Common myeloid progenitor, CD34-positive (primary cell): ENCODE data around the gene CHTF18.

Source experiments
- CTCF ChIA-PET: fragments of 350-600 bp; sonication (Branson Sonifier 250); formaldehyde crosslinking; loops from one replicate; lab custom pipeline; 2021; ENCODE audit warnings: antibody characterized with exemption; lab: Charles Lee
- POLR2A ChIA-PET: fragments of 350-600 bp; sonication (Branson Sonifier 250); formaldehyde crosslinking; loops from one replicate; lab custom pipeline; 2021; ENCODE audit warnings: antibody characterized with exemption; lab: Charles Lee
- DNase-seq, 3 donors: peaks; one replicate each; pipeline versions ENCODE4 v3.0.0 to v3.0.0-alpha.2; 2013
- H3K27ac ChIP-seq, 2 experiments: 1 replicate in 1 of 2; 2 replicates in 1 of 2; pipeline ENCODE4 v1.7.0; 2013; ENCODE audit warnings: inconsistent platforms in 2 of 2, low read length in 2 of 2, mild to moderate bottlenecking in 2 of 2, low read depth in 1 of 2, moderate library complexity in 1 of 2; ENCODE audit not compliant: severe bottlenecking in 2 of 2, insufficient read depth in 1 of 2, poor library complexity in 1 of 2
- H3K27me3 ChIP-seq, 5 experiments: replicated peaks in 2 of 5; 1 replicate in 3 of 5; 2 replicates in 2 of 5; pipeline versions ENCODE4 v1.6.1 to v1.7.0; 2013; ENCODE audit warnings: low read length in 4 of 5, mild to moderate bottlenecking in 2 of 5, moderate library complexity in 2 of 5, inconsistent platforms in 1 of 5; ENCODE audit not compliant: insufficient read depth in 5 of 5, control insufficient read depth in 4 of 5
- H3K36me3 ChIP-seq, 4 experiments: 1 replicate in 2 of 4; 2 replicates in 2 of 4; pipeline versions ENCODE4 v1.6.1 to v1.7.0; 2013; ENCODE audit warnings: low read length in 3 of 4, control low read depth in 1 of 4, mild to moderate bottlenecking in 1 of 4; ENCODE audit not compliant: control insufficient read depth in 4 of 4, insufficient read depth in 4 of 4
- H3K4me1 ChIP-seq, 4 experiments: 1 replicate in 3 of 4; 2 replicates in 1 of 4; pipeline versions ENCODE4 v1.6.1 to v1.7.1; 2013; ENCODE audit warnings: low read length in 3 of 4, mild to moderate bottlenecking in 3 of 4, control low read depth in 1 of 4, inconsistent platforms in 1 of 4, moderate library complexity in 1 of 4; ENCODE audit not compliant: control insufficient read depth in 4 of 4, insufficient read depth in 4 of 4; ENCODE audit errors: control extremely low read depth in 1 of 4
- H3K4me3 ChIP-seq, 7 experiments: 1 replicate in 4 of 7; 2 replicates in 3 of 7; pipeline versions ENCODE4 v1.5.1 to v1.7.0; 2013; ENCODE audit warnings: mild to moderate bottlenecking in 7 of 7, low read length in 6 of 7, moderate library complexity in 6 of 7, inconsistent platforms in 2 of 7, low read depth in 2 of 7, control low read depth in 1 of 7; ENCODE audit not compliant: insufficient read depth in 4 of 7, control insufficient read depth in 1 of 7; ENCODE audit errors: extremely low read depth in 1 of 7
- H3K9me3 ChIP-seq, 5 experiments: 1 replicate in 4 of 5; 2 replicates in 1 of 5; pipeline versions ENCODE4 v1.6.1 to v1.7.1; 2013; ENCODE audit warnings: low read length in 4 of 5, mild to moderate bottlenecking in 2 of 5, inconsistent platforms in 1 of 5, low read depth in 1 of 5, moderate library complexity in 1 of 5; ENCODE audit not compliant: control insufficient read depth in 4 of 5, insufficient read depth in 2 of 5; ENCODE audit errors: control extremely low read depth in 1 of 5
- WGBS: methylation state at CpG from one replicate; pipeline ENCODE4 v1.1.5; 2013; ENCODE audit not compliant: insufficient coverage; 5-methylcytosine and 5-hydroxymethylcytosine counted together

Gene CHTF18

GRCh38 chr16:822909-823297 is 34.5 kb downstream of the CHTF18 start:
- 100% methylated on average over 3 of the region's 9 CpGs for WGBS
- CTCF ChIA-PET, result no interaction called here
- POLR2A ChIA-PET, result no interaction called here

GRCh38 chr16:824194-824593 is 35.8 kb downstream of the CHTF18 start:
- ChIA-PET POLR2A (no interaction called here), CTCF (no interaction called here)
- H3K4me3 ChIP-seq, result no peak overlapping the region
- H3K27me3 ChIP-seq, result peaks cover 0 to 20% (median 0%) of the 10 kb centered on the region in 5 experiments
- no peak overlapping the region for H3K27ac ChIP-seq
- H3K9me3 ChIP-seq, result no peaks in the 10 kb centered on the region
- 93% methylated on average over 22 of the region's 22 CpGs for WGBS
- no peak for DNase-seq
- H3K4me1 ChIP-seq, result peaks cover 3 to 23% (median 9%) of the 10 kb centered on the region in 4 experiments
- H3K36me3 ChIP-seq, result no peaks in the 10 kb centered on the region

More at GRCh38 chr16:822909-823297, 34.5 kb downstream of the CHTF18 start:
- Histone ChIP-seq H3K36me3 (no peaks in the 10 kb centered on the region), H3K27me3 (peaks cover 0 to 30% (median 2%) of the 10 kb centered on the region in 5 experiments), H3K9me3 (peaks cover 0 to 3% (median 0%) of the 10 kb centered on the region in 5 experiments), H3K4me1 (peaks cover 7 to 28% (median 11%) of the 10 kb centered on the region in 4 experiments), H3K4me3 (no peak overlapping the region), H3K27ac (no peak overlapping the region)
- no peak for DNase-seq

- POLR2A ChIA-PET, result no interaction called here
- Histone ChIP-seq H3K4me3 (no peak overlapping the region), H3K27me3 (peaks cover 0 to 20% (median 0%) of the 10 kb centered on the region in 5 experiments), H3K36me3 (no peaks in the 10 kb centered on the region), H3K27ac (no peak overlapping the region), H3K9me3 (no peaks in the 10 kb centered on the region), H3K4me1 (peaks cover 3 to 19% (median 5%) of the 10 kb centered on the region in 4 experiments)
- no peak for DNase-seq
- 97% methylated on average over 24 of the region's 25 CpGs for WGBS
- CTCF ChIA-PET, result no interaction called here
Observed at GRCh38 chr16:824601-825000, 36.2 kb downstream of the CHTF18 start.

GRCh38 chr16:825341-826061 is 37.1 kb downstream of the CHTF18 start:
- POLR2A ChIA-PET, result no interaction called here
- CTCF ChIA-PET, result no interaction called here
- H3K4me3 ChIP-seq, result no peak overlapping the region

GRCh38 chr16:827513-827912 is 39.1 kb downstream of the CHTF18 start:
- no peak overlapping the region for H3K27ac ChIP-seq
- peaks cover 0 to 30% (median 21%) of the 10 kb centered on the region in 4 experiments for H3K4me1 ChIP-seq
- ChIA-PET CTCF (no interaction called here), POLR2A (no interaction called here)
- no peak for DNase-seq
- 93% methylated on average over 23 of the region's 24 CpGs for WGBS
- H3K4me3 ChIP-seq, result no peak overlapping the region
- H3K36me3 ChIP-seq, result no peaks in the 10 kb centered on the region
- no peaks in the 10 kb centered on the region for H3K9me3 ChIP-seq
- H3K27me3 ChIP-seq, result peaks cover 0 to 7% (median 0%) of the 10 kb centered on the region in 5 experiments

More at GRCh38 chr16:825341-826061, 37.1 kb downstream of the CHTF18 start:
- H3K27ac ChIP-seq, result no peak overlapping the region
- peaks cover 0 to 20% (median 0%) of the 10 kb centered on the region in 5 experiments for H3K27me3 ChIP-seq
- 81% methylated on average over 28 of the region's 36 CpGs for WGBS
- peak in 2 of 3 donors; percentile 44 to 66 for DNase-seq
- H3K4me1 ChIP-seq, result peaks cover 0 to 19% (median 6%) of the 10 kb centered on the region in 4 experiments
- H3K9me3 ChIP-seq, result no peaks in the 10 kb centered on the region
- H3K36me3 ChIP-seq, result no peaks in the 10 kb centered on the region

GRCh38 chr16:828891-829290 is 40.5 kb downstream of the CHTF18 start:
- H3K27me3 ChIP-seq, result peaks cover 0 to 4% (median 0%) of the 10 kb centered on the region in 5 experiments
- no peak for DNase-seq
- peaks cover 0 to 3% (median 0%) of the 10 kb centered on the region in 5 experiments for H3K9me3 ChIP-seq
- 92% methylated on average over 15 of the region's 17 CpGs for WGBS
- ChIA-PET CTCF (no interaction called here), POLR2A (no interaction called here)
- no peaks in the 10 kb centered on the region for H3K36me3 ChIP-seq
- H3K27ac ChIP-seq, result no peak overlapping the region
- peaks cover 0 to 30% (median 21%) of the 10 kb centered on the region in 4 experiments for H3K4me1 ChIP-seq
- no peak overlapping the region for H3K4me3 ChIP-seq

- H3K4me3 ChIP-seq, result no peak overlapping the region
- no peaks in the 10 kb centered on the region for H3K36me3 ChIP-seq
- peaks cover 0 to 27% (median 21%) of the 10 kb centered on the region in 4 experiments for H3K4me1 ChIP-seq
- H3K9me3 ChIP-seq, result peaks cover 0 to 9% (median 0%) of the 10 kb centered on the region in 5 experiments
- peaks cover 0 to 2% (median 0%) of the 10 kb centered on the region in 5 experiments for H3K27me3 ChIP-seq
- 87% methylated on average over 41 of the region's 43 CpGs for whole genome bisulfite sequencing
- ChIA-PET POLR2A (no interaction called here), CTCF (no interaction called here)
- no peak for DNase-seq
- no peak overlapping the region for H3K27ac ChIP-seq
Observed at GRCh38 chr16:830107-830870, 41.9 kb downstream of the CHTF18 start.
